NCI-H146 treated with DMSO at 0.1 percent for 48 hours (cell line): ENCODE measurements around the gene AGPAT3.

Source experiments
- DNase-seq: peaks from one replicate; lab custom pipeline; 2025; ENCODE audit not compliant: unreplicated experiment; lab: John Stamatoyannopoulos, UW

AGPAT3 gene

GRCh38 chr21:43921571-43921978 is 56.6 kb downstream of the AGPAT3 start:
- DNase-seq = peak; percentile 37

DNA sequence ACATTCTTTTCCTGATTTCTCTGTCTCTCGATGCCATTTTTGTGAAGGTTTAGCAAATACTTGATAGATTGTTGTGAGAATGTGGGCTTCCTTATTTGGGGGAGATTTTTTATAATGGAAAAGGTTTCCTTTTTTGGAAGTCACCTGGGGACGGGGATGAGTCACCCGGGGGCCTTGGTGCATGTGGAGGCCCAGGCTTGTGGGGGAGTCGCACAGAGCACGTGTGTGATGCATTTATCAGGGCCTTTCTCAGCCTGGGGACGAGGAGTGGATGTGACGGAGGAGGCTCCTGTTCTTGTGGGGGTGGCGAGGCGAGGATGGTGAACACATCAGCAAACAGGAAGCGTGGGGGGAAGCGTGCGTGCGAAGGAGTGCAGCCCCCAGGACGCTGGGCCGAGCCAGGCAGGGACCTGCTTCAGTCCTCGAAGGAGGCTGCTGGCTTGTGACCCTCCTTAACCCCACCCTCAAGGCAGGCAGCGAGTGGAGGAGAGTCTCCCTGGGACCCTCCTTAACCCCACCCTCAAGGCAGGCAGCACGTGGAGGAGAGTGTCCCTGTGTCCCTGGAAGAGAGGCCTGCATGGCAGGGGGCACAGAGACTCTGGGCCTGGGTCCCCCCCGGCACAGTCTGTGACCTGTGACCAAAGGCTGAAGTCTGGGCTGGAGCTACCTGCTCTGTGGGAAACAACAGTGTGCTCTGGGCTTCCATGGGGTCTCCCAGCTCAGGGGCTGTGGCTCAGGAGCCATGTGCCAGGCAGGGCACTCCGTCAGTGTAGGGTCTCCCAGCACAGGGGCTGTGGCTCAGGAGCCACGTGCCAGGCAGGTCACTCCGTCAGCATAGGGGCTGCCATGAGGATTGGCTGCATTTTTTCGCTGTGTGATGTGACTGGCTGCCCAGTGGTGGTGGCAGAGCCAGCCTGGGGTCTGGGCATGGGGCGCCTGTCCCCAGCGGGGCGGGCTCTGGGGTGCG is 57.2 kb downstream of the AGPAT3 start:
- no peak for DNase-seq

- DNase-seq = no peak
These were observed 57.9 kb downstream of the AGPAT3 start for GRCh38 chr21:43922949-43923348.

- no peak for DNase-seq
These were observed 58.4 kb downstream of the AGPAT3 start for GRCh38 chr21:43923391-43923790.

- DNase-seq = no peak
These were observed 59.5 kb downstream of the AGPAT3 start for GRCh38 chr21:43924421-43925095.

DNA sequence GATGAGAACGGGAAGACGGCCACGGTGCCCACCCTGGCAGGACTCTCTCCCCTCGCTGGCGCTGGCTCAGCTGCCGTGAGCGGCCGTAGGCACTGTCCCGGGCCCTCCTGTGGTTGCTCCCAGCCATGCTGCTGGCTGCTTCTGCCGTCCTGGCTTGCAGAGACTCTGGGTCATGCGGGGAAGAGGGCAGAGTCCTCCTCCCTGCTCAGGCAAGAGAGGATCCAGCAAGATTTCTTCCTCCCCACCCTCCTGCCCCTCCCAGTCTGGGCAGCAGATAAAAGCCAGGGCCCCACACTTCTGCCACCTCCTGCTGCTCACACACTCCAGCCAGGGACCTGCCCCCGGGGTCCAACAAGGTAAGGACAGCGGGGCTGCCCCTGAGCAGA is 60.1 kb downstream of the AGPAT3 start:
- DNase-seq = no peak

- DNase-seq = no peak
These were observed 60.6 kb downstream of the AGPAT3 start for GRCh38 chr21:43925609-43926008.

DNA sequence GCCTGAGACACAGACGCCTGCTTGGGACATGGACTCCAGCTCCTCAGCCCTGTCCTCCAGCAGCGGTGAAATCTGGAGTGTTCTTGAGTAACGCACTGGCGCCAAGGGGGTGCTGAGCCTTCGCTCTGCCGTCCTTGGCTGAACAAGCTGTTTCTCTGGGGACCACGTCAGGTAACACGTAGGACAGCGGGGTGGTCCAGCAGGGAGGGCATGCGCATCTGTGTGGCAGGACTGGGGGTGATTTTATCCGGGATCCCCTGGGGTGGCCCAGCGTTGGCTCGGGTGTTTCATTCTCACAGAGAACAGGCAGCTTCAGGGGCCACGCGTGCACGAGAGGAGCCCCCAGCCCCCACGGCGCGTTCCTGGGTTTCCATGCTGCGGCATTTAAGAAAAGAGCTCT is 61.2 kb downstream of the AGPAT3 start:
- no peak for DNase-seq

DNA sequence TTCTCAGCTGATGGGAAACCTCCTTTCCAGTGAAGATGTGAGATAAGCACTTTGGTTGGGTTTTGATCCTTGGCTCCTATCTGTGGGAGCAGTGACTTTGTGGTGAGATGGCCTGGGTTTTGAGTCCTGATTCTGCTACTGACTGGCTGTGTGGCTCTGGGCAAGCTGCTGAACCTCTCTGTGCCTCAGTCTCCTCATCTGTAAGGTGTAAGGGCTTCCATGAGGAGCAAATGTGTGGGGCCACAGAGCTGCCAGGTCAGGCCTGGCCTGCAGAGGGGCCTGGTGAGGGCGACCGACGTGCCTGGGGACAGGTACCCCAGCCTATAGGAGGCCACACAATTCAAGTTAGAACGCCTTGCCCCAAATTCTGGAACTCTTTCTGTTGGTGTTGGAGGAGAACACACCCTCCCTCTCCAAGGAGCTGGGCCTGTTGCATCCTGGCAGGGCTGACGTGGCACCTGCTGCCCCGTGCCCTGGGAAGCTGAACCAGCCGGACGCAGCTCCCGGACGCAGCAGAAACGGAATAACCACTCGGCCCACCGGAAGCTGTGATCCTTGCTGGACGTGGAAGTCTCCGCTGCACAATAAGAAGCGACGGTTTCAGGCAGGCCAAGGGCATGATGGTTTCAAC is 62.7 kb downstream of the AGPAT3 start:
- DNase-seq = no peak

- DNase-seq = no peak
These were observed 63.5 kb downstream of the AGPAT3 start for GRCh38 chr21:43928222-43929125.

GRCh38 chr21:43929217-43929971 is 64.4 kb downstream of the AGPAT3 start:
- DNase-seq = no peak

DNA sequence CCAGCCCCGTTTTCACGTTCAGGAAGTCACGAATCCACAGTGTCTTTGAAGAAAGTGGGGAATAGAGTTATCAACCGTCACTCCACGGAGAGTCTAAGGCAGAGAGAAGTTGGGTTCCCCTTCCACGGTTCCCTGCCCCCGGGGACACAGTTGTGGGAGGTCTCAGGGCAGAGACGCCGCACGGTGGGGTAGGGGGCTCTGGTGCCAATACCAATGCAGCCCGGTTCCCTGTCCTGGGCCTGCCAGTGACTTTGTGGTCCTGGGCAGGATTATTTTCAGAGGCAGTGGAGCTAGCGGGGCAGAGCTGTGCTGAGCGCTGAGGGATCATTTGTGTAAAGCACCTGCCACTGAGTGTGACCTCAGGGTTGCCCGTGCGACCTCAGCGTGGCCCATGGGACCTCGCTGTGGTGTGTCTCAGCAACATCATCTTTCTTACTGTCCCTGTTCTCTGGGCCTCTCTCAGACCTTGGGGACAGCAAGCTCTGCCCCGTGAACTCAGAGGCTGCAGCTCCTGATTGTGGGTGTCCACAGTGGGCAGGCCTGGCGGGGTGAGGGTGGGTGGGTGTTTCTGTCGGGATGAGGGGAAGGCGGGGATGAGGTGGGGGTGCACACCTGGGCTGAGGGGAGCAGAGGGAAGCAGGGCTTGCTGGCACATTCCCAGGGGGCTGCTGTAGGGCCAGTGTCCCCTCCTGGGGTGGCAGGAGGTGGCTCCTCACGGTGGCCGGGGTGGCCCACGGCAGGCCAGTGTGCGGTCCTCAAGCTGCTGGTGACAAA is 65.2 kb downstream of the AGPAT3 start:
- DNase-seq = no peak

DNA sequence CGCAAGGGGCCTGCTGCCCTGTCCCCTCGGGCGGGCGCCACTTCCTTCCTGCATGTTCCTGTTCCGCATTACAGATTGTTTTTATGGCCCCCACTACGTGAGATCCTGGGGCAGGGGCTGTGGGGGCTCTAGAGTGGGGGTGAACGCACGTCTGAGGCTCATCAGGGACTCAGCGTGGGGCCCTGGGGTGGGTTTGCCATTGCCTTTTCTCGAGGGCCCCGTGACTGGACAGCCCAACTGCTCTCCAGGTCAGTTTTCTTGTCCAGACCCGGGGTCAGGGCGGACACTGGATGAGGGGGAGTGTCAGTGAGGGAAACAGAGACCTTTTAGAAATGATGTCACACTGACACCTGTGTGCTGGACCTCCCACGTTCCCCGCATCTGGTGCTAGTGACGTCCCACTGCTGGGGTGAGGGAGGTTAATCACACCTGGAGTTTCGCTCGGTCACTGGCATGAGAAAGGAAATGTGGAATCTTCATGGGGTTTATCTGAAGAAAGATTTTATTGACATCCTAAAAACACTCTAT is 65.9 kb downstream of the AGPAT3 start:
- DNase-seq = no peak

GRCh38 chr21:43931489-43931888 is 66.5 kb downstream of the AGPAT3 start:
- no peak for DNase-seq

DNA sequence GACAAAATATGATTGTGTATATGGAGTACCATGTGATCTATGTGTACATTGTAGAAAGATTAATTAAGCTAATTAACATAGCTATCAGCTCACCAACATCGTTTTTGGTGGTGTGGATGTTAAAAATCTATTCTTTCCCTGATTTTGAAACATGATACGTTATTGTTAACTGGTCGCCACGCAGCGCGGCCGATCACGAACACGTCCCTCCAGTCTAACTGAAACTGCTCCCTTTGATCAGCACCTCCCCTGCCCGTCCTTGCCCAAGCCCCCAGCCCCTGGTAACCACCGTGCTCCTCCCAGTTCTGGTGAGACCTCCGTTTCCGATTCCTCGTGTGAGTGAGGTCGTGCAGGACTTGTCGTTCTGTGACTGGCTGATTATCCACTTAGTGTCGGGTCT is 67.0 kb downstream of the AGPAT3 start:
- no peak for DNase-seq

DNA sequence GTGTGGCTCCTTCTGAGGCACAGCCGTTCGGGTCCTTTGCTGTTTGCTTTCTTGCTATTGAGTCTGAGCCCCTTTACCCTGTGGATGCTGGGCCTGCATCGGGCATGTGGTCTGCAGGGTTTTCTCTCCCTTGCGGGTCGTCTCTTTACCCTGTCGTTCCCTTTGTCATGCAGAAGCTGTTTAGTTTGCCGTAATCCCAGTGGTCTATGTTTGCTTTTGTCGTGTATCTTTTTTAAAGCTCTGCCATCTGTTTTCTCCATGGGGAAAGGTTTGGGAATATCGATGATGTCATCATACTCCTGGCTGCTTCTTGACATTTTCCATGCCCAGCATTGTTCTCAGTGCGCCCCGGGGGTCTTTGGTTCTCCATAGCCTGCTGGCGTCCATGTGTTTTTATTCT is 68.2 kb downstream of the AGPAT3 start:
- DNase-seq = peak; percentile 65

DNA sequence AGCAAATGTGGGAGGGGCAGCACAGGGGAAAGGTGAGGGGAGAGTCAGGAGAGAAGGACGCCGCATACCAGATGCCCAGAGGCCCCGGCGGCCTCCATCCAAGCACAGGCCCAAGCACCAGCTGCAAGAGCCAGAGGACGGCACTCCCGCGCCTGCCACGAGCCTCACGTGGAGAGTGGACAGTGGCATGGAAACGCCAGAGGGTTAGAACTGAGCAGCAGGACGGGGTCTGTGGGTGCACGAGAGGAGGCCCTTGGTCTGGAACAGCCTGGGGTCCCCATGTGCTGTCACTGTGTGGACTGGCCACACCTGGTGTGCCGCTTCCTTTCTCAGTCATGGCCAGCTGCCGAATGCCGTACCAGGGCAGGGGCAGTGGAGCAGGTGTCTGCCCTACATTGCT is 68.7 kb downstream of the AGPAT3 start:
- DNase-seq = no peak

GRCh38 chr21:43934116-43934515 is 69.1 kb downstream of the AGPAT3 start:
- DNase-seq = no peak
